GM19395 (cell line): ENCODE measurements around the gene PFKL.
"Not testable (repeated sequence)": the region's sequence is repeated elsewhere in the genome, so short reads cannot be mapped to it uniquely, and the experiment has no call there.

Experiments used
- ATAC-seq: cut with Tn5 transposase; IDR thresholded peaks from one replicate; pipeline ENCODE4 v1.9.1; 2021; ENCODE audit warnings: mild to moderate bottlenecking, moderate library complexity; ENCODE audit not compliant: unreplicated experiment

PFKL gene

GRCh38 chr21:44275041-44275440, 24.8 kb upstream of the PFKL start:
- ATAC-seq: no peak

GRCh38 chr21:44279354-44280260, 20.2 kb upstream of the PFKL start:
- ATAC-seq: no peak

- no peak for ATAC-seq
Observed at GRCh38 chr21:44281801-44282200, 18.1 kb upstream of the PFKL start.

- ATAC-seq: no peak
Observed at GRCh38 chr21:44282370-44282769, 17.5 kb upstream of the PFKL start.

GRCh38 chr21:44283211-44283785, 16.6 kb upstream of the PFKL start:
- ATAC-seq: not testable (repeated sequence)

- ATAC-seq: no peak
Observed at GRCh38 chr21:44283948-44284347, 15.9 kb upstream of the PFKL start.

- ATAC-seq: no peak
Observed at GRCh38 chr21:44285138-44285992, 14.5 kb upstream of the PFKL start, which contains the start of gene AIRE. Gene AIRE (plus strand): TSS chr21:44285876. CDS start chr21:44286007, 131 bp downstream.

- no peak for ATAC-seq
Observed at GRCh38 chr21:44286086-44286715, 13.7 kb upstream of the PFKL start.

GRCh38 chr21:44286716-44287632, 12.9 kb upstream of the PFKL start:
- ATAC-seq: no peak

GRCh38 chr21:44288251-44289110, 11.4 kb upstream of the PFKL start:
- ATAC-seq: no peak

GRCh38 chr21:44289381-44290010, 10.4 kb upstream of the PFKL start:
- no peak for ATAC-seq

- no peak for ATAC-seq
Observed at GRCh38 chr21:44290327-44291077, 9.4 kb upstream of the PFKL start.

- no peak for ATAC-seq
Observed at GRCh38 chr21:44291078-44291935, 8.5 kb upstream of the PFKL start.

GRCh38 chr21:44291936-44292811, 7.7 kb upstream of the PFKL start:
- no peak for ATAC-seq

- ATAC-seq: no peak
Observed at GRCh38 chr21:44292812-44293195, 7.0 kb upstream of the PFKL start.
